SK-N-MC (cell line): ENCODE measurements around the gene PRDX2.
A peak's percentile ranks its signal among the peaks of the same experiment; 100 is the strongest.

Source experiments
- DNase-seq: peaks from one replicate; pipeline ENCODE4 v3.0.0-alpha.2; 2011; ENCODE audit warnings: low read depth, low spot score
- H3K27ac ChIP-seq: fragments of 200-600 bp; sonication (generic); 2 replicates; pipeline ENCODE4 v1.5.1; 2016; ENCODE audit warnings: mixed run types
- H3K36me3 ChIP-seq: fragments of 200-600 bp; sonication (generic); 2 replicates; pipeline ENCODE4 v1.6.1; 2017; ENCODE audit warnings: antibody characterized with exemption, low read length, mixed read lengths; ENCODE audit not compliant: insufficient read depth
- H3K4me3 ChIP-seq: fragments of 200-600 bp; sonication (generic); 2 replicates; pipeline ENCODE4 v1.5.1; 2016
- H3K9ac ChIP-seq: fragments of 200-600 bp; sonication (generic); 2 replicates; pipeline ENCODE4 v1.8.0; 2017; ENCODE audit warnings: mixed run types, mixed read lengths; ENCODE audit not compliant: insufficient read length
- H3K9me3 ChIP-seq: fragments of 200-600 bp; sonication (generic); 2 replicates; pipeline ENCODE4 v1.6.1; 2017; ENCODE audit warnings: low read depth, mild to moderate bottlenecking, antibody characterized with exemption, low read length, moderate library complexity, mixed read lengths
- EZH2 ChIP-seq: fragments of 200-600 bp; sonication (generic); IDR thresholded peaks from one replicate; pipeline ENCODE4 v1.6.1; 2017; ENCODE audit warnings: antibody characterized with exemption
- FOXP2 ChIP-seq: optimal IDR thresholded peaks from 2 replicates; pipeline ENCODE3; 2011; ENCODE audit warnings: mild to moderate bottlenecking, moderate library complexity; ENCODE audit not compliant: insufficient read depth; ENCODE audit errors: extremely low read length, control extremely low read depth
- POLR2AphosphoS5 ChIP-seq: IDR thresholded peaks from 2 replicates; pipeline ENCODE4 v1.6.1; 2012; ENCODE audit warnings: mild to moderate bottlenecking, low read depth, low read length, borderline replicate concordance

The PRDX2 gene

DNA sequence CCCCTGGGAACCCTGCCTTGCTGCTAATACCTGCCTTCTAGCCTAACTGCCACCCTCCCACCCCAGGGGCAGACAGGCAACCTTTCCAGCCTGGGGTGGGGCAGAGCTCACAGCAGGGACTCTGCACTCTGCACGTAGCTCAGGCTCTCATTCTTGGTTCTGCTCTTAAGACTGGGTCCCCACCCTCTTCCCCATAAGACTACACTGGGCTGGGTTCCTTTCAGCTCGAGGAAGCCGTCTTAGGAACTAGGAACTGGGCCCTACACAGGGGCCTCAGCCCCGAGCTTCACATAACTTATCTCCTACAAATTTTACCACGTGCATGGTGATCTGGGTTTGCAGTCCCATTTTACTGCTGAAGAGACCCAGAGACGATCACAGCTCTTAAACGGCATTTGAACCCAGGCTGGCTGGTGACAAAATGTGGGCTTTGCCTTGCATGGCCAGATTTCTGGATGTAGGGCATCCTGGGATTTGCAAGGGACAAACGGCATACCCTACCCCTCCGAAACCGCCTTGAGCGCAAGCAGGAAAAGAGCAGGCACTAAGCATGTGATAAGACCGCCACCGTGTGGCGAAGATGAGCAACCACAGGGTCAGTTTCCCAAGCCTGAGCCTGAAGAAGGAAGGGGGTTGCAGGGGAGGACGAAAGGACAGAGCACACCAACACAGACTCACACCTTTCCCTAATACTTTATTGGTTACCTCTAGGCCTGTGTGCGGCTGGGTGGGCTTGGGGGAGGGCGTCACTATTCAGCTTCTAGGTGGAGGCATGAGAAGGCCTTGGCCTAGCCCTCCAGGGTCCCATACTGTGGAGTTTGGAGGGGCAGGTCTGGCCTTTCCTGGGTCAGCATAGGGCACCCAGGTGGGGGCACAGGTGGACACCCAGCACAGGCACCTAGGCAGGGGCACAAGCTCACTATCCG, 5.2 kb downstream of the PRDX2 start:
- Histone ChIP-seq H3K9me3 (no peaks in the 10 kb centered on the region), H3K4me3 (peak overlapping the region; percentile 40; the same call in 1 of the 2 replicates), H3K36me3 (peaks cover 16% of the 10 kb centered on the region), H3K9ac (no peak overlapping the region), H3K27ac (no peak overlapping the region)
- no peak for DNase-seq
- peak; percentile 45; the same call in 1 of the 2 replicates for TF ChIP-seq POLR2AphosphoS5
- no peak for TF ChIP-seq EZH2
- peak; percentile 5 for TF ChIP-seq FOXP2

DNA sequence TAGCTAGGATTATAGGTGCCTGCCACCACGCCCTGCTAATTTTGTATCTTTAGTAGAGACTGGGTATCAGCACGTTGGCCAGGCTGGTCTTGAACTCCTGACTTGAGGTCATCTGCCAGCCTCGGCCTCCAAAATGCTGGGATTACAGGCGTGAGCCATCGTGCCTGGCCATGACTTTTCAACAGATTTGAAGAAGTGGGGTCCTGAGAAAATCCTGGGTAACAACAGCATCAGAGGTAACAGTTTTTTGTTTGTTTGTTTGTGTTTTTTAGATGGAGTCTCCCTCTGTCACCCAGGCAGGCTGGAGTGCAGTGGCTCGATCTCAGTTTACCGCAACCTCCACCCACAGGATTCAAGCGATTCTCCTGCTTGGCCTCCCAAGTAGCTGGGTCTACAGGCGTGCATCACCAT, 6.6 kb downstream of the PRDX2 start:
- H3K4me3 ChIP-seq: no peak overlapping the region
- no peak overlapping the region for H3K9ac ChIP-seq
- no peak overlapping the region for H3K27ac ChIP-seq
- peaks cover 9% of the 10 kb centered on the region for H3K36me3 ChIP-seq
- no peaks in the 10 kb centered on the region for H3K9me3 ChIP-seq
- TF ChIP-seq EZH2 (no peak), POLR2AphosphoS5 (no peak), FOXP2 (no peak)
- no peak for DNase-seq

DNA sequence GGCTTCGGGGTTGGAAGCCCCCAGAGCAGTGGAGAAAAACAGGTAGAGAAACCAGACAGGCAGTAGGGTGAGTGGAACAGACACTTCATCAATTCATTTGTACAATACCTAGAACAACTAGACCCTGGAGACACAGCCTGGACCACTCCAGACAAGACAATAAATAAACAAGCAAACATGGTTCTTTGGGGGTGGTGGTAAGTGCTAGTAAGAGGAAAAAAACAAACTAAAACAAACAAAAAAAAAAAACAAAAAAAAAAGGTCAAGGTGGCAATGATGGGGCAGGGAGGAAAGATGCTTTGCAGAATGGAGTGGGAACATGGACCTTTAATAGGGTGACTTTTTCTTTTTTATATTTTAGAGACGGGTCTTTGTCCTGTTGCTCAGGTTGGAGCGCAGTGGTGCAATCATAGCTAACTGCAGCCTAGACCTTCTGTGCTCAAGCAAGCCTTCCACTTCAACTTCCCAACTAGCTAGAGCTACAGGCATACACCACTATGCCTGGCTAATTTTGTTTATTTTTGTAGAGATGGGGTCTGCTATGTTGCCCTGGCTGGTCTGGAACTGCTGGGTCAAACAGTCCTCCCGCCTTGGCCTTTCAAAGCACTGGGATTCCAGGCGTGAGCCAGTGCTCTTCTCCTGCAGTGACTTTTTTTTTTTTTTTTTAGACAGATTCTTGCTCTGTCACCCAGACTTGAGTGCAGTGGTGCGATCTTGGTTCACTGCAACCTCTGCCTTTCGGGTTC, 7.2 kb downstream of the PRDX2 start:
- no peaks in the 10 kb centered on the region for H3K9me3 ChIP-seq
- peaks cover 2% of the 10 kb centered on the region; the same call in 1 of the 2 replicates for H3K36me3 ChIP-seq
- H3K27ac ChIP-seq: no peak overlapping the region
- H3K4me3 ChIP-seq: peak overlapping the region; percentile 97
- TF ChIP-seq FOXP2: no peak
- no peak for TF ChIP-seq EZH2
- no peak for TF ChIP-seq POLR2AphosphoS5
- peak overlapping the region; percentile 68 for H3K9ac ChIP-seq
- DNase-seq: no peak

DNA sequence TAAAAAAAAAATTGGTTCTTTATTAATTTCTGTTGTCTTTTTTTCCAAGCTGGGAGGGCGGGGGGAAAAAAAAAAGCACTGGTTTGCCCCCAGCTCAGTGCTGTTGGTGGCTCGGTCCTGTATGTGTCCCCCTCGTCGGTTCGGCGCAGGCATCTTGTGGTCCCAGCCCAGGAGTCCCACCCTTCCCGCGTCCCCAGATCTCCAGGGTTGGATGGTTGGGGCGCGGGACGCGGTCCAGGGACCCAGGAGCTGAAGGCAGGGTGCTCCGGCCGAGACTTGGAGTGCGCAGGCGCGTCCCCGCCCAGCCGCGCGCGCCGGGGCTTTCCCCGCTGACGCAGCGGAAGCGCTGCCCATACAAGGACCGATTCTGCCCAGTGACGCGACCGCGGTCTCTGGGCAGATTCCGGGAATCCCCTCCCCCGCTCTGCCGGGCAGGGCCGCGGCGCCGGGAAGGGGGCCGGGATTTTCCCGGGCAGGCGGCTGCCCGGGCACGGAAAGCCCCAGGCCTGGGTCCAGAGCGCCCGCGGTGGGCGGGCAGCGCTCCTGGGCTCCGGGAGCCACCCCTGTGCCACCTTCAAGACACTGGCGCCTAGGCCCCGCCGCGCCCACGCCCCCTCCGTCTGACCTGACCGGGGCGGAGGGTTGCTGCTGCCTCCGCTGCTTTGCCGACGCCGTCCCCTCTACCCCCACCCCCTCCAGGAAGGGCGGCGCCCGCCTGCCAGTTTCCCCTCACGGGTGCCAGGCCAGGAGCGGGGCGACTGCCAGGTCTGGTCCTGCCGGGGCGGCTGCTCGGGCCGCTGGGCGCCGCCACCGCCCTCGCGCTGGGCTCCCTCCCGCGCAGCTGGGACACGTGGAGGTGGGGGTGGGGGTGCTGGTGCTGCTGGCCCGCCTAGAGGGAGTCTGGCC, 8.1 kb downstream of the PRDX2 start:
- Histone ChIP-seq H3K36me3 (no peaks in the 10 kb centered on the region), H3K27ac (peak overlapping the region; percentile 78), H3K4me3 (peak overlapping the region; percentile 97), H3K9ac (peak overlapping the region; percentile 68), H3K9me3 (no peaks in the 10 kb centered on the region)
- no peak for TF ChIP-seq EZH2
- TF ChIP-seq POLR2AphosphoS5: peak; percentile 80
- DNase-seq: no peak

DNA sequence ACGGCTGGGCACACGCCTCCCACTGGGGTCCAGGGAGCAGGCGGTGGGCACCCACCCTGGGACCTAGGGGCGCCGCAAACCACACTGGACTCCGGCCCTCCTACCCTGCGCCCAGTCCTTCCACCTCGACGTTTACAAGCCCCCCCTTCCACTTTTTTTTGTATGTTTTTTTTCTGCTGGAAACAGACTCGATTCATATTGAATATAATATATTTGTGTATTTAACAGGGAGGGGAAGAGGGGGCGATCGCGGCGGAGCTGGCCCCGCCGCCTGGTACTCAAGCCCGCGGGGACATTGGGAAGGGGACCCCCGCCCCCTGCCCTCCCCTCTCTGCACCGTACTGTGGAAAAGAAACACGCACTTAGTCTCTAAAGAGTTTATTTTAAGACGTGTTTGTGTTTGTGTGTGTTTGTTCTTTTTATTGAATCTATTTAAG, 8.7 kb downstream of the PRDX2 start:
- TF ChIP-seq FOXP2: no peak
- no peak for TF ChIP-seq EZH2
- no peak for TF ChIP-seq POLR2AphosphoS5
- peak overlapping the region; percentile 68 for H3K9ac ChIP-seq

DNA sequence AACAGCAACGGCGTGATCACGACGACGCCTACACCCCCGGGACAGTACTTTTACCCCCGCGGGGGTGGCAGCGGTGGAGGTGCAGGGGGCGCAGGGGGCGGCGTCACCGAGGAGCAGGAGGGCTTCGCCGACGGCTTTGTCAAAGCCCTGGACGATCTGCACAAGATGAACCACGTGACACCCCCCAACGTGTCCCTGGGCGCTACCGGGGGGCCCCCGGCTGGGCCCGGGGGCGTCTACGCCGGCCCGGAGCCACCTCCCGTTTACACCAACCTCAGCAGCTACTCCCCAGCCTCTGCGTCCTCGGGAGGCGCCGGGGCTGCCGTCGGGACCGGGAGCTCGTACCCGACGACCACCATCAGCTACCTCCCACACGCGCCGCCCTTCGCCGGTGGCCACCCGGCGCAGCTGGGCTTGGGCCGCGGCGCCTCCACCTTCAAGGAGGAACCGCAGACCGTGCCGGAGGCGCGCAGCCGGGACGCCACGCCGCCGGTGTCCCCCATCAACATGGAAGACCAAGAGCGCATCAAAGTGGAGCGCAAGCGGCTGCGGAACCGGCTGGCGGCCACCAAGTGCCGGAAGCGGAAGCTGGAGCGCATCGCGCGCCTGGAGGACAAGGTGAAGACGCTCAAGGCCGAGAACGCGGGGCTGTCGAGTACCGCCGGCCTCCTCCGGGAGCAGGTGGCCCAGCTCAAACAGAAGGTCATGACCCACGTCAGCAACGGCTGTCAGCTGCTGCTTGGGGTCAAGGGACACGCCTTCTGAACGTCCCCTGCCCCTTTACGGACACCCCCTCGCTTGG, 9.3 kb downstream of the PRDX2 start:
- peak overlapping the region; percentile 97 for H3K4me3 ChIP-seq
- H3K36me3 ChIP-seq: no peaks in the 10 kb centered on the region
- DNase-seq: no peak
- no peak for TF ChIP-seq EZH2
- no peak for TF ChIP-seq FOXP2
- no peak; the same call in 1 of the 2 replicates for TF ChIP-seq POLR2AphosphoS5
- H3K9me3 ChIP-seq: no peaks in the 10 kb centered on the region
- H3K9ac ChIP-seq: peak overlapping the region; percentile 68
- peak overlapping the region; percentile 78 for H3K27ac ChIP-seq

More for the DNA sequence above, 8.7 kb downstream of the PRDX2 start:
- H3K9me3 ChIP-seq: no peaks in the 10 kb centered on the region
- no peak for DNase-seq
- H3K27ac ChIP-seq: peak overlapping the region; percentile 78
- H3K4me3 ChIP-seq: peak overlapping the region; percentile 97
- H3K36me3 ChIP-seq: no peaks in the 10 kb centered on the region
